ENCODE measurements around the gene CHST8. TPM values are rescaled to one million over a fixed set of nuclear protein-coding genes. Genes with fewer than 3 reads are reported as not detected.

The CHST8 gene
- total RNA-seq, 2 donors from 2014 or later, result 1.6 to 3.8 TPM

DNA sequence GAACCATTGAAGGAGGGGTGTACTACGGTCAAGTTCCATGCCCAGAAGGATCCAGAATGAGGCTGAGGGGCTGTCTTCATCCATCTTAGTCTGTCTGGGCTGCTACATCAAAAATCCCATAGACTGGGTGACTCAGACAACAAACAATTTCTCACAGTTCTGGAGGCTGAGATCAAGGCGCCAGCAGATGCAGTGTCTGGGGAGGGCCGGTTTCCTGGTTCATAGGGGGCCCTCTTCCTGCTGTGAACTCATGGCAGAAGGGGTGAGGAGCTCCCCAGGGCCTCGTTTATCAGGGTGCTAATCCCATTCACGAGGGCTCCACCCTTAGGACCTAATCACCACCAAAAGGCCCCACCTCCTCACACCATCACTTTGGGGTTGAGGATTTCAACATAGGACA, 160.2 kb downstream of the CHST8 start:
- no peaks in the 10 kb centered on the region for H3K4me1 ChIP-seq (ENCODE audit: control insufficient read depth, insufficient read depth, low read length)
- H3K9ac ChIP-seq (ENCODE audit: extremely low read depth, low read length, poor library complexity, severe bottlenecking), result no peak overlapping the region
- no peaks in the 10 kb centered on the region for H3K9me3 ChIP-seq (ENCODE audit: control insufficient read depth, low read length)
- 64 to 87% methylated on average over 2 to 5 of the region's 5 CpGs for WGBS, 2 experiments (ENCODE audit: insufficient coverage in 1 of 2, insufficient read length in 1 of 2)
- Mint-ChIP-seq H3K4me1 (peaks cover 12% of the 10 kb centered on the region), H3K9me3 (no peaks in the 10 kb centered on the region), H3K27ac (no peak overlapping the region), H3K4me3 (no peak overlapping the region), H3K27me3 (ENCODE audit: insufficient read depth) (peaks cover 20% of the 10 kb centered on the region), H3K36me3 (ENCODE audit: low read depth) (no peaks in the 10 kb centered on the region)
- no peaks in the 10 kb centered on the region for H3K27me3 ChIP-seq (ENCODE audit: control insufficient read depth, insufficient read depth, low read length, poor library complexity, severe bottlenecking)
- no peak for DNase-seq
- no peak overlapping the region for H3K4me3 ChIP-seq (ENCODE audit: low read length)
- H3K36me3 ChIP-seq (ENCODE audit: control insufficient read depth, insufficient read depth, low read length), result no peaks in the 10 kb centered on the region
- TF ChIP-seq, protein P1, sequence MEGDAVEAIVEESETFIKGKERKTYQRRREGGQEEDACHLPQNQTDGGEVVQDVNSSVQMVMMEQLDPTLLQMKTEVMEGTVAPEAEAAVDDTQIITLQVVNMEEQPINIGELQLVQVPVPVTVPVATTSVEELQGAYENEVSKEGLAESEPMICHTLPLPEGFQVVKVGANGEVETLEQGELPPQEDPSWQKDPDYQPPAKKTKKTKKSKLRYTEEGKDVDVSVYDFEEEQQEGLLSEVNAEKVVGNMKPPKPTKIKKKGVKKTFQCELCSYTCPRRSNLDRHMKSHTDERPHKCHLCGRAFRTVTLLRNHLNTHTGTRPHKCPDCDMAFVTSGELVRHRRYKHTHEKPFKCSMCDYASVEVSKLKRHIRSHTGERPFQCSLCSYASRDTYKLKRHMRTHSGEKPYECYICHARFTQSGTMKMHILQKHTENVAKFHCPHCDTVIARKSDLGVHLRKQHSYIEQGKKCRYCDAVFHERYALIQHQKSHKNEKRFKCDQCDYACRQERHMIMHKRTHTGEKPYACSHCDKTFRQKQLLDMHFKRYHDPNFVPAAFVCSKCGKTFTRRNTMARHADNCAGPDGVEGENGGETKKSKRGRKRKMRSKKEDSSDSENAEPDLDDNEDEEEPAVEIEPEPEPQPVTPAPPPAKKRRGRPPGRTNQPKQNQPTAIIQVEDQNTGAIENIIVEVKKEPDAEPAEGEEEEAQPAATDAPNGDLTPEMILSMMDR (conservative IDR thresholded peaks at IDR 0.05), result no peak
- no peak overlapping the region for H3K27ac ChIP-seq (ENCODE audit: low read depth, low read length)

DNA sequence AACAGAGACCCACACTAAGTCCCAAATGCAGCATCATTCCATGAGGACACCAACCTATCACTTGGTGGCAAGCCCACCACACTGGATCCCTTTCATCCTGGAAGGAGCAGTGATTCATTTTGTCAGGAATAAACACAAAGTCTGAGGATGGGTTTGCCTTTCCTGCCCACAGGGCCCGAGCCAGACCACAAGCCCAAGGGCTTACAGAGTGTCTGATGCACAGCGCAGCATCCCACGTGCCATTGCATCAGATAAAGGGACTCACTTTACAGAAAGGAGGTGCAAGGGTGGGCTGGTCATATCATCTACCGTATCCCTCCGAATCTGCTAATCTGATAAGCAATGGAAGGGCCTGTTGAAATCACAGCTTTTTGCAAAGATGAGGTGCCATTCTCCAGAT, 162.7 kb downstream of the CHST8 start:
- TF ChIP-seq, protein P1 (conservative IDR thresholded peaks at IDR 0.05), result no peak
- no peaks in the 10 kb centered on the region for H3K9me3 ChIP-seq (ENCODE audit: control insufficient read depth, low read length)
- 93 to 96% methylated on average over 5 of the region's 5 CpGs for WGBS, 2 experiments (ENCODE audit: insufficient coverage in 1 of 2, insufficient read length in 1 of 2)
- no peak overlapping the region for H3K4me3 ChIP-seq (ENCODE audit: low read length)
- H3K4me1 ChIP-seq (ENCODE audit: control insufficient read depth, insufficient read depth, low read length), result no peaks in the 10 kb centered on the region
- Mint-ChIP-seq H3K4me3 (no peak overlapping the region), H3K36me3 (ENCODE audit: low read depth) (no peaks in the 10 kb centered on the region), H3K4me1 (peaks cover under 1% of the 10 kb centered on the region), H3K27me3 (ENCODE audit: insufficient read depth) (peaks cover 15% of the 10 kb centered on the region), H3K27ac (no peak overlapping the region), H3K9me3 (no peaks in the 10 kb centered on the region)
- DNase-seq, result no peak
- no peak overlapping the region for H3K27ac ChIP-seq (ENCODE audit: low read depth, low read length)
- no peaks in the 10 kb centered on the region for H3K27me3 ChIP-seq (ENCODE audit: control insufficient read depth, insufficient read depth, low read length, poor library complexity, severe bottlenecking)
- no peaks in the 10 kb centered on the region for H3K36me3 ChIP-seq (ENCODE audit: control insufficient read depth, insufficient read depth, low read length)
- H3K9ac ChIP-seq (ENCODE audit: extremely low read depth, low read length, poor library complexity, severe bottlenecking), result no peak overlapping the region

DNA sequence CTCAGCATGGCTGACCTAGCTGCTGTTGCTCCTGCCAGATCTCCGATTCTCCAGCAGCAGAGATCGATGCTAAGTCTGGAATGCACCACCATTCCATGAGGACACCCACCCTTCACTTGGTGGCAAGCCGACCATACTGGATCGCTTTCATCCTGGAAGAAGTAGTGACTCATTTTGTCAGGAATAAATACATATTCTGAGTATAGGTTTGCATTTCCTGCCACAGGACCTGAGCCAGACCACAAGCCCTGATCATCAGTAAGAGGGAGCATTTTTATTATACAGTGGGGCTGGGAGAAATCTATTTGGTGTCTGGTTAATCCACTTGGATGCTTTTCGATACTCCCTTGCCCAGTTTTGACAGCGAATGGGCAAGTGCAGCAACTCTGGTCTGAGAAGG, 164.0 kb downstream of the CHST8 start:
- no peaks in the 10 kb centered on the region for H3K4me1 ChIP-seq (ENCODE audit: control insufficient read depth, insufficient read depth, low read length)
- no peaks in the 10 kb centered on the region for H3K36me3 ChIP-seq (ENCODE audit: control insufficient read depth, insufficient read depth, low read length)
- Mint-ChIP-seq H3K27ac (no peak overlapping the region), H3K4me3 (no peak overlapping the region), H3K4me1 (no peaks in the 10 kb centered on the region), H3K36me3 (ENCODE audit: low read depth) (no peaks in the 10 kb centered on the region), H3K9me3 (no peaks in the 10 kb centered on the region), H3K27me3 (ENCODE audit: insufficient read depth) (peaks cover 10% of the 10 kb centered on the region)
- H3K9ac ChIP-seq (ENCODE audit: extremely low read depth, low read length, poor library complexity, severe bottlenecking), result no peak overlapping the region
- no peak overlapping the region for H3K27ac ChIP-seq (ENCODE audit: low read depth, low read length)
- 92 to 99% methylated on average over 6 of the region's 6 CpGs for WGBS, 2 experiments (ENCODE audit: insufficient coverage in 1 of 2, insufficient read length in 1 of 2)
- H3K27me3 ChIP-seq (ENCODE audit: control insufficient read depth, insufficient read depth, low read length, poor library complexity, severe bottlenecking), result no peaks in the 10 kb centered on the region
- TF ChIP-seq, protein P1 (conservative IDR thresholded peaks at IDR 0.05), result no peak
- no peak overlapping the region for H3K4me3 ChIP-seq (ENCODE audit: low read length)
- no peaks in the 10 kb centered on the region for H3K9me3 ChIP-seq (ENCODE audit: control insufficient read depth, low read length)
- no peak for DNase-seq

Data from endodermal cell (in vitro differentiated cells).